Keratinocyte (primary cell): ENCODE results near the gene AJM1.

ENCODE experiments used
- CTCF ChIP-seq, 3 experiments: IDR thresholded peaks in 1 of 3; conservative IDR thresholded peaks in 1 of 3; optimal IDR thresholded peaks in 1 of 3; 2 replicates in 2 of 3; 3 replicates in 1 of 3; pipeline versions ENCODE3 to v1.5.1; 2011; ENCODE audit warnings: low read length in 3 of 3, mild to moderate bottlenecking in 3 of 3, moderate library complexity in 2 of 3, control low read depth in 1 of 3, inconsistent platforms in 1 of 3; ENCODE audit not compliant: insufficient read depth in 2 of 3; ENCODE audit errors: extremely low read depth in 1 of 3
- EZH2 ChIP-seq: IDR thresholded peaks from one replicate; pipeline ENCODE4 v1.6.1; 2012; ENCODE audit warnings: inconsistent platforms, mild to moderate bottlenecking, low read length, moderate library complexity

- TF ChIP-seq CTCF (optimal IDR thresholded peaks at IDR 0.05 in 1 of 3, IDR thresholded peaks at IDR 0.05 in 1 of 3, conservative IDR thresholded peaks at IDR 0.05 in 1 of 3; ENCODE audit: extremely low read depth in 1 of 3, insufficient read depth in 2 of 3, low read length in 3 of 3) (no peak), EZH2 (no peak)
These were observed 13.8 kb downstream of the AJM1 start for GRCh38 chr9:136856079-136856476.
